K562 (cell line): ENCODE results near the gene SON. TPM values are rescaled to one million over a fixed set of nuclear protein-coding genes. Genes with fewer than 3 reads are reported as not detected.
A peak's percentile ranks its signal among the peaks of the same experiment; 100 is the strongest.

Experiments
- ADNP ChIP-seq: fragments of 200-800 bp; sonication (Bioruptor generic); IDR thresholded peaks from 2 replicates; pipeline ENCODE4 v1.6.1; 2016; ENCODE audit warnings: missing genetic modification characterization, missing compliant biosample characterization
- DDX20 ChIP-seq: fragments of 450-650 bp; IDR thresholded peaks from 2 replicates; pipeline ENCODE4 v1.6.1; 2016; ENCODE audit warnings: missing genetic modification characterization, low read depth, mild to moderate bottlenecking, missing compliant biosample characterization, moderate library complexity
- EP400 ChIP-seq: fragments of 450-650 bp; IDR thresholded peaks from 2 replicates; pipeline ENCODE4 v1.6.1; 2017; ENCODE audit warnings: antibody characterized with exemption, mild to moderate bottlenecking, moderate library complexity
- ESRRA ChIP-seq: fragments of 450-650 bp; IDR thresholded peaks from 2 replicates; pipeline ENCODE4 v1.6.1; 2014; ENCODE audit warnings: low read depth, mild to moderate bottlenecking, moderate library complexity, borderline replicate concordance
- NR2C1 ChIP-seq, 2 experiments: fragments of 450-650 bp; IDR thresholded peaks; 2 replicates each; pipeline ENCODE4 v1.6.1; 2017; ENCODE audit warnings: mild to moderate bottlenecking in 2 of 2, antibody characterized with exemption in 1 of 2, inconsistent platforms in 1 of 2, missing compliant biosample characterization in 1 of 2, missing genetic modification characterization in 1 of 2
- RBM22 ChIP-seq: fragments of 200-400 bp; formaldehyde crosslinking; IDR thresholded peaks from 2 replicates; pipeline ENCODE4 v1.6.1; 2018; ENCODE audit warnings: low read length, low read depth; ENCODE audit not compliant: poor library complexity, severe bottlenecking
- TAL1 ChIP-seq: fragments of 450-650 bp; IDR thresholded peaks from 2 replicates; pipeline ENCODE4 v1.6.1; 2016; ENCODE audit warnings: mild to moderate bottlenecking
- TBP ChIP-seq: optimal IDR thresholded peaks from 2 replicates; pipeline ENCODE3; 2011; ENCODE audit warnings: low read depth, low read length, improper control_type of control experiment
- ZC3H8 ChIP-seq: fragments of 450-650 bp; IDR thresholded peaks from 2 replicates; pipeline ENCODE4 v1.6.1; 2017
- ZKSCAN8 ChIP-seq: fragments of 200-800 bp; sonication (Bioruptor generic); IDR thresholded peaks from 2 replicates; pipeline ENCODE4 v1.6.1; 2016; ENCODE audit warnings: missing genetic modification characterization, missing compliant biosample characterization
- ZNF766 ChIP-seq: fragments of 200-800 bp; sonication (Bioruptor generic); conservative IDR thresholded peaks from 2 replicates; pipeline ENCODE4 v1.6.1; 2016; ENCODE audit warnings: missing genetic modification characterization, missing compliant biosample characterization
- polyA plus RNA-seq, 8 experiments: library from polyadenylated mRNA; depleted of rRNA in 4 of 8; stranded (reverse) in 5 of 8; unstranded in 3 of 8; fragments of >200 nt; fragmentation: Nextera tagmentation in 2 of 8; fragmentation: Illumina TruSeq in 1 of 8; extraction: Ambion mirVana in 2 of 8; extraction: Trizol in 1 of 8; gene quantifications; 2 replicates each; pipeline versions ENCODE4 v1.2.1 to v1.2.3, GENCODE V29; 2011 to 2014; ENCODE audit warnings: inconsistent platforms in 1 of 8, missing spikeins in 1 of 8
- total RNA-seq, 7 experiments: library from RNA; depleted of rRNA in 6 of 7; stranded (reverse); fragments of >200 nt in 6 of 7; fragmentation: Illumina TruSeq in 2 of 7; extraction: Trizol in 2 of 7; gene quantifications; 2 replicates each; pipeline versions ENCODE4 v1.2.1 to v1.2.3, GENCODE V29; 2011 to 2021; ENCODE audit warnings: low replicate concordance in 1 of 7
- TF ChIP-seq, protein P1 (sequence below): fragments of 250-450 bp; sonication (Bioruptor Pico); IDR thresholded peaks from 2 replicates; pipeline ENCODE4 v1.8.0; 2021; ENCODE audit warnings: moderate library complexity, mild to moderate bottlenecking, inconsistent platforms
- TF ChIP-seq, protein P2 (sequence below): fragments of 450-650 bp; IDR thresholded peaks from 2 replicates; pipeline ENCODE4 v1.6.1; 2016; ENCODE audit warnings: missing biosample characterization, missing genetic modification characterization
- TF ChIP-seq, protein P3 (sequence below): fragments of 200-600 bp; sonication (generic); IDR thresholded peaks from one replicate; pipeline ENCODE4 v1.6.1; 2012; ENCODE audit warnings: mild to moderate bottlenecking, low read depth, low read length, inconsistent platforms

SON gene
- total and polyA plus RNA-seq, 9 of the 15 experiments (the other 6 are each of a cell fraction or from before 2014, with no cell fraction given): 105 to 742 (median 187) TPM

DNA sequence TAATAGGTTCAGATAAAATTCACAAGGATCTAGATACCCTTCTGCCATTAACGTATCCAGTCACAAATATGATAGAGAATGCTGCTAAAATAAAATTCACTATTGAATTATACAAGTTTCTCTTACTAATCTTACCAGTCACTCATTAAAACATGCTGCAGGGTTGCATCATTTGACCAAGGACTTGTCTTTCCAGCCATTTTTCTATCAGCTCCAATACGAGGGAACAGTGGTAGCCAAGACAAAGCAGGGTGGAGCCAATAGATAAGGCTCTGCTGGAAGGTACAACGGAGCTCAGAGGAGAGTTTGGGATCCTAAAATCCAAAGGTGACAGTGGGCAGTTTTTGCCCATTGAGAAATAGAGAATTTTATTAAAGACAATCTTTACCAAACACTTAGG, 41.6 kb downstream of the SON start (continued):
- TF ChIP-seq, protein P1, sequence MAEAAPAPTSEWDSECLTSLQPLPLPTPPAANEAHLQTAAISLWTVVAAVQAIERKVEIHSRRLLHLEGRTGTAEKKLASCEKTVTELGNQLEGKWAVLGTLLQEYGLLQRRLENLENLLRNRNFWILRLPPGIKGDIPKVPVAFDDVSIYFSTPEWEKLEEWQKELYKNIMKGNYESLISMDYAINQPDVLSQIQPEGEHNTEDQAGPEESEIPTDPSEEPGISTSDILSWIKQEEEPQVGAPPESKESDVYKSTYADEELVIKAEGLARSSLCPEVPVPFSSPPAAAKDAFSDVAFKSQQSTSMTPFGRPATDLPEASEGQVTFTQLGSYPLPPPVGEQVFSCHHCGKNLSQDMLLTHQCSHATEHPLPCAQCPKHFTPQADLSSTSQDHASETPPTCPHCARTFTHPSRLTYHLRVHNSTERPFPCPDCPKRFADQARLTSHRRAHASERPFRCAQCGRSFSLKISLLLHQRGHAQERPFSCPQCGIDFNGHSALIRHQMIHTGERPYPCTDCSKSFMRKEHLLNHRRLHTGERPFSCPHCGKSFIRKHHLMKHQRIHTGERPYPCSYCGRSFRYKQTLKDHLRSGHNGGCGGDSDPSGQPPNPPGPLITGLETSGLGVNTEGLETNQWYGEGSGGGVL (CRISPR knock-in tag): no peak
- TF ChIP-seq RBM22 (no peak), TBP (no peak), ZC3H8 (no peak), ESRRA (no peak), ZKSCAN8 (CRISPR knock-in tag) (no peak), NR2C1 (IDR thresholded peaks at IDR 0.05) (no peak), NR2C1 (tag; IDR thresholded peaks at IDR 0.05) (no peak), ZNF766 (CRISPR knock-in tag) (no peak), DDX20 (no peak), TAL1 (0 out of 2 replicates have a peak, but pooled peaks have one; percentile 41), ADNP (no peak), EP400 (peak; percentile 45; the same call in 1 of the 2 replicates)
- TF ChIP-seq, protein P2, sequence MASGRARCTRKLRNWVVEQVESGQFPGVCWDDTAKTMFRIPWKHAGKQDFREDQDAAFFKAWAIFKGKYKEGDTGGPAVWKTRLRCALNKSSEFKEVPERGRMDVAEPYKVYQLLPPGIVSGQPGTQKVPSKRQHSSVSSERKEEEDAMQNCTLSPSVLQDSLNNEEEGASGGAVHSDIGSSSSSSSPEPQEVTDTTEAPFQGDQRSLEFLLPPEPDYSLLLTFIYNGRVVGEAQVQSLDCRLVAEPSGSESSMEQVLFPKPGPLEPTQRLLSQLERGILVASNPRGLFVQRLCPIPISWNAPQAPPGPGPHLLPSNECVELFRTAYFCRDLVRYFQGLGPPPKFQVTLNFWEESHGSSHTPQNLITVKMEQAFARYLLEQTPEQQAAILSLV (tag): peak; percentile 50; the same call in 1 of the 2 replicates
- TF ChIP-seq, protein P3, sequence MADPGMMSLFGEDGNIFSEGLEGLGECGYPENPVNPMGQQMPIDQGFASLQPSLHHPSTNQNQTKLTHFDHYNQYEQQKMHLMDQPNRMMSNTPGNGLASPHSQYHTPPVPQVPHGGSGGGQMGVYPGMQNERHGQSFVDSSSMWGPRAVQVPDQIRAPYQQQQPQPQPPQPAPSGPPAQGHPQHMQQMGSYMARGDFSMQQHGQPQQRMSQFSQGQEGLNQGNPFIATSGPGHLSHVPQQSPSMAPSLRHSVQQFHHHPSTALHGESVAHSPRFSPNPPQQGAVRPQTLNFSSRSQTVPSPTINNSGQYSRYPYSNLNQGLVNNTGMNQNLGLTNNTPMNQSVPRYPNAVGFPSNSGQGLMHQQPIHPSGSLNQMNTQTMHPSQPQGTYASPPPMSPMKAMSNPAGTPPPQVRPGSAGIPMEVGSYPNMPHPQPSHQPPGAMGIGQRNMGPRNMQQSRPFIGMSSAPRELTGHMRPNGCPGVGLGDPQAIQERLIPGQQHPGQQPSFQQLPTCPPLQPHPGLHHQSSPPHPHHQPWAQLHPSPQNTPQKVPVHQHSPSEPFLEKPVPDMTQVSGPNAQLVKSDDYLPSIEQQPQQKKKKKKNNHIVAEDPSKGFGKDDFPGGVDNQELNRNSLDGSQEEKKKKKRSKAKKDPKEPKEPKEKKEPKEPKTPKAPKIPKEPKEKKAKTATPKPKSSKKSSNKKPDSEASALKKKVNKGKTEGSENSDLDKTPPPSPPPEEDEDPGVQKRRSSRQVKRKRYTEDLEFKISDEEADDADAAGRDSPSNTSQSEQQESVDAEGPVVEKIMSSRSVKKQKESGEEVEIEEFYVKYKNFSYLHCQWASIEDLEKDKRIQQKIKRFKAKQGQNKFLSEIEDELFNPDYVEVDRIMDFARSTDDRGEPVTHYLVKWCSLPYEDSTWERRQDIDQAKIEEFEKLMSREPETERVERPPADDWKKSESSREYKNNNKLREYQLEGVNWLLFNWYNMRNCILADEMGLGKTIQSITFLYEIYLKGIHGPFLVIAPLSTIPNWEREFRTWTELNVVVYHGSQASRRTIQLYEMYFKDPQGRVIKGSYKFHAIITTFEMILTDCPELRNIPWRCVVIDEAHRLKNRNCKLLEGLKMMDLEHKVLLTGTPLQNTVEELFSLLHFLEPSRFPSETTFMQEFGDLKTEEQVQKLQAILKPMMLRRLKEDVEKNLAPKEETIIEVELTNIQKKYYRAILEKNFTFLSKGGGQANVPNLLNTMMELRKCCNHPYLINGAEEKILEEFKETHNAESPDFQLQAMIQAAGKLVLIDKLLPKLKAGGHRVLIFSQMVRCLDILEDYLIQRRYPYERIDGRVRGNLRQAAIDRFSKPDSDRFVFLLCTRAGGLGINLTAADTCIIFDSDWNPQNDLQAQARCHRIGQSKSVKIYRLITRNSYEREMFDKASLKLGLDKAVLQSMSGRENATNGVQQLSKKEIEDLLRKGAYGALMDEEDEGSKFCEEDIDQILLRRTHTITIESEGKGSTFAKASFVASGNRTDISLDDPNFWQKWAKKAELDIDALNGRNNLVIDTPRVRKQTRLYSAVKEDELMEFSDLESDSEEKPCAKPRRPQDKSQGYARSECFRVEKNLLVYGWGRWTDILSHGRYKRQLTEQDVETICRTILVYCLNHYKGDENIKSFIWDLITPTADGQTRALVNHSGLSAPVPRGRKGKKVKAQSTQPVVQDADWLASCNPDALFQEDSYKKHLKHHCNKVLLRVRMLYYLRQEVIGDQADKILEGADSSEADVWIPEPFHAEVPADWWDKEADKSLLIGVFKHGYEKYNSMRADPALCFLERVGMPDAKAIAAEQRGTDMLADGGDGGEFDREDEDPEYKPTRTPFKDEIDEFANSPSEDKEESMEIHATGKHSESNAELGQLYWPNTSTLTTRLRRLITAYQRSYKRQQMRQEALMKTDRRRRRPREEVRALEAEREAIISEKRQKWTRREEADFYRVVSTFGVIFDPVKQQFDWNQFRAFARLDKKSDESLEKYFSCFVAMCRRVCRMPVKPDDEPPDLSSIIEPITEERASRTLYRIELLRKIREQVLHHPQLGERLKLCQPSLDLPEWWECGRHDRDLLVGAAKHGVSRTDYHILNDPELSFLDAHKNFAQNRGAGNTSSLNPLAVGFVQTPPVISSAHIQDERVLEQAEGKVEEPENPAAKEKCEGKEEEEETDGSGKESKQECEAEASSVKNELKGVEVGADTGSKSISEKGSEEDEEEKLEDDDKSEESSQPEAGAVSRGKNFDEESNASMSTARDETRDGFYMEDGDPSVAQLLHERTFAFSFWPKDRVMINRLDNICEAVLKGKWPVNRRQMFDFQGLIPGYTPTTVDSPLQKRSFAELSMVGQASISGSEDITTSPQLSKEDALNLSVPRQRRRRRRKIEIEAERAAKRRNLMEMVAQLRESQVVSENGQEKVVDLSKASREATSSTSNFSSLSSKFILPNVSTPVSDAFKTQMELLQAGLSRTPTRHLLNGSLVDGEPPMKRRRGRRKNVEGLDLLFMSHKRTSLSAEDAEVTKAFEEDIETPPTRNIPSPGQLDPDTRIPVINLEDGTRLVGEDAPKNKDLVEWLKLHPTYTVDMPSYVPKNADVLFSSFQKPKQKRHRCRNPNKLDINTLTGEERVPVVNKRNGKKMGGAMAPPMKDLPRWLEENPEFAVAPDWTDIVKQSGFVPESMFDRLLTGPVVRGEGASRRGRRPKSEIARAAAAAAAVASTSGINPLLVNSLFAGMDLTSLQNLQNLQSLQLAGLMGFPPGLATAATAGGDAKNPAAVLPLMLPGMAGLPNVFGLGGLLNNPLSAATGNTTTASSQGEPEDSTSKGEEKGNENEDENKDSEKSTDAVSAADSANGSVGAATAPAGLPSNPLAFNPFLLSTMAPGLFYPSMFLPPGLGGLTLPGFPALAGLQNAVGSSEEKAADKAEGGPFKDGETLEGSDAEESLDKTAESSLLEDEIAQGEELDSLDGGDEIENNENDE: no peak
